Activated CD4-positive, alpha-beta T cell treated with anti-CD3 and anti-CD28 coated beads, Interleukin-2, amount 50 U/mL, for 1 hour (primary cell): Measurements from ENCODE around the gene AIM2.
"Not testable (repeated sequence)": the region's sequence is repeated elsewhere in the genome, so short reads cannot be mapped to it uniquely, and the experiment has no call there.

ENCODE experiments used
- DNase-seq: peaks from one replicate; pipeline ENCODE4 v3.0.0-alpha.2; 2020

AIM2 gene

DNA sequence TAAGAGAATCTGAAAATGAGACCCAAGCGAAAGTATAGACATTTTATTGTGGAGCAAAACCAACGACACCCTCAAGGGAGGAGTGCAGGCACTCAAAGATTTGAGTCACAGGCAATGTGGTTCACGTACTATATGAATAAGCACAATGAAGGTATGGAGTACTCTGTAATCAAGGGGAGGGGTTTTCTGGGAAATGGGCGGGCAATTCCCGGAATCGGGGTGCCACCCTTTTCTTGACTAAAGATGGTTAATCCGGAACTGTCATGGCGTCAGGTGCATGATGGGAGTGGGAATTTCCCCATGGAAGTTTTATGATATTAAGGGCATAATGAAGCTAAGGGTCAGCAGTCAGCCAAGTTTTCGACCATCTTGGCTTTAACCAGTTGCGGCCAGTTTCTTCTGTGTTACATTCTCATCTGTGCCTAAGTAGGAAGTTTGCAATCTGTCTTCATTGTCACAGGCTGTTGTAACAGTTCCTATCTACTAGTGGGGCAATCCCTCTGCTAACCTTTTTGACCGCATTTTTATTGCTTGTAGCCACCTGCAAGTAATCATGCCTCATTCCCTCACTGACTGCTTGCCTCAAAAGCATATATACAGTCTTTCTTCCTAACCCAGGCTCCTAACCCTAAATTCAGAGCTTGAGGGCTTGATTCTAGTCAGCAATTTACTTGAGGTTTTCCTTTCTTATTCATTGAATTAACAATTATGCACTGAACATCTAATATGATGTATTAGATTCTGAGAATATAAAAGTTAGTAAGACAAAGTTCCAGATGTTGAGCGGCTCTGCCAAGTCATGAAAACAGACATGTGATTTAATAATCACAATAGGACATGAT lies 775 bp upstream of the AIM2 start:
- peak; percentile 83 for DNase-seq

DNA sequence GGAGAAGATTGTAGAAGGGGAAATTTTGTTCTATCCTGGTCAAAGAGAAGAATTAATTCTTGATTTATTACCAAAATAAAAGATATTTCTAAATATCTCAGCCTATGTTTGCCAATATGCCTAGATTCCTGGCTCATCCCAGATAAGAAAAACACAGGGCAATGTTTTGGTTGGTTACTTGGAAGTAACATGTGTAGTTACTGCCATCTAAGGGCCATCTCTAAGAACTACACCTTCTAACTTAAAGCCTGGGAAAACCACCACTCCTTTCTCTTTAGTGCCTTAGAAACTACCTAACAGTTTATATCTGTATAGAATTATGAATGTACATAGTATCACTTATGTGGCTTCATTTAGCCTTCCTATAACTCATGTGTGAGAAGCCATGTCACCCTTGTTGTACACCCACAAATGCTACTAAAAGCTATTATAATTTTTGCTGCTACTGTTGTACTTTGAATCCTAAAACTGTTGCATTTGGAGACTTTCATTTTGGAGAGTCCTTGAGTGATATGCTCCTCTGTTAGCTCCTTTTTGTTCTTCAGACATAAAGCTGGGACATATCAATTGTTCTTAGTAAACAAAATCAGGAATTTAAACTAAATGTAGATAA lies 4.5 kb downstream of the AIM2 start:
- DNase-seq = no peak

DNA sequence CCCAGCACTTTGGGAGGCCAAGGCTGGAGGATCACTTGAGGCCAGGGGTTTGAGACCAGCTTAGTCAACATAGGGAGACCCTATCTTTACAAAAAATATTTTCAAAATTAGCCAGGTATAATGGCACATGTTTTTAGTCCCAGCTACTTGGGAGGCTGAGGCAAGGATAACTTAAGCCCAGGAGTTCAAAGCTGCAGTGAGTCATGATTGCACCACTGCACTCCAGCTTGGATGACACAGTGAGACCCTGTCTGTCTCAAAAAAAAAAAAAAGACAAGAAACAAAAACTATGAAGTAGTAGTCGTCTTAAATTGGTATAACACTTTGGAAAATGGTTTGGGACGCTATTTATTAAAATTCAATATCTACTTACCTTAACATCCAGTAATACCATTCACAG lies 7.7 kb downstream of the AIM2 start:
- DNase-seq = no peak

DNA sequence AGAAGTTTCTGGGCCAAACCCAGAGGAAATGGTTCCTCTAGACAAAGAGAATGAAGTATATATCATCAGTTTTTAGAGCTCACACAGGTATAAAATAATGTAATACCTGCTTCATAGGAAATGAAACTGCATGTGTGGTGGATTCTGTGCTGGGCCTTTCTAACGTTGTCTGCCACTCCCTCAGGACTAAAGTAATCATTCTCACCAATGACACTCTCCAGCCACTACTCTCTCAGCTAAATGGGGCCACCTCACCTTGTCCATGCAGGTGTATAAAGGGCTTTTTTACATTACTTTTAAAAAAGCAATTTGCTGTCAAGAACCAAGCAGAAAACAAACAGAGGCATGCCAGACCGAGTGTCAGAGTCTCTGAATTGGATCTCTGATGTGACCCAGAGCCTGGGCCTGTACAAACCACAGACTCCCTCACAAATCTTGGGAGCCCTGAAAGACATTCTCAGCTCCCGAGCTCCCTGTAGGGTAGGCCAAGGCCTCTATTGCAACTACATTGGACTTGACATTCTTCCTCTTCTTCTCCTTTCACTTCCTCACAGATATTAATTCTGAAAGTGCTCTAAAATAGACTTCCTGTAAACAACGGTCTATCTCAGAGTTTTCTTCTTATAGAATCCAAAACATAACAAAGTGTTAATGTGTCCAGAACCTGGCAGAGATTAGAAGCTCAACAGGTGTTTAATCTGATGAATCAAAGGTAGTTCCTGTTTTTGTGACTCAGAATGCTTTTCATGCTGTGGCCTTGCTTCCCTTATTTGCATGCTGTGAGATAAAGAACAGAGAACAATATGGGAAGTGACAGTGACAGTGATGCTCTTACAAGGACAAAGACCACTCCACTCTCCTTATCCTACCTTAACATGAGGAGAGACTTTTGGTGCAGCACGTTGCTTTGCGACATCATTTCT lies 8.6 kb downstream of the AIM2 start:
- DNase-seq = no peak

DNA sequence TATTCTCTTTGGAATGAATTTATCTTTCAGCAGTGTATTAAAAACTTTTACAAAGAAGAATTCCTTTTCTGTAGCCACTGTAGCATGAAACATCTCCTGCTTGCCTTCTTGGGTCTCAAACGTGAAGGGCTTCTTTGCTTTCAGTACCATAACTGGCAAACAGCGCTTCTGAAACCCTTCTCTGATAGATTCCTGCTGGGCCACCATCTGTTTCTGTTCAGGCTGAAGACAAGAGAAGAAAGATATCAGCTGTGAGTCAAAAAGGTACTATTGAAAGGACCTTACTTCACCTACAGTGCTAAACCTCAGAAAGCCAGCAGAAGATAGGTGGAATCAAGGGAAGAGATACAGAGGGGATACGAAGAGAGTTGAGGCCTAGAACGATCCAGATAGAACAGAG lies 10.5 kb downstream of the AIM2 start:
- DNase-seq = no peak

DNA sequence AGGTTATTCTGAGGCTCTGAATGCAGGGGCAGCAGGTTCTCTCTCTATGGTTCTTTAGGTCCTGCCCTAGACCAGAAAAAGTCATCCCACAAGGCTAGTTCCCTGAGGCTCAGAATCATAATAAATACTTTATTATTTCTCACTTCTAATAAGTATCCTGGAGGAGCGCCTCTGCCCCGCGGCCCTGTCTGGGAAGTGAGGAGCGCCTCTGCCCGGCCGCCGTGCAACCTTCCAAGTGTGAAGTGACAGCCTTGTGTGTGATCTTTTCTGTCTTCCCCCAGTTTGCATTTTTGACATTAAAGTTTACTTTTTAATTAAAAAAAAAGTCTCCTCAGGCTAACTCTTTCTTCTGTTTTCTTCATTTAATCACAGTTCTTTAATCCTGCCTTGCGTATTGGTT lies 11.5 kb downstream of the AIM2 start:
- no peak for DNase-seq

DNA sequence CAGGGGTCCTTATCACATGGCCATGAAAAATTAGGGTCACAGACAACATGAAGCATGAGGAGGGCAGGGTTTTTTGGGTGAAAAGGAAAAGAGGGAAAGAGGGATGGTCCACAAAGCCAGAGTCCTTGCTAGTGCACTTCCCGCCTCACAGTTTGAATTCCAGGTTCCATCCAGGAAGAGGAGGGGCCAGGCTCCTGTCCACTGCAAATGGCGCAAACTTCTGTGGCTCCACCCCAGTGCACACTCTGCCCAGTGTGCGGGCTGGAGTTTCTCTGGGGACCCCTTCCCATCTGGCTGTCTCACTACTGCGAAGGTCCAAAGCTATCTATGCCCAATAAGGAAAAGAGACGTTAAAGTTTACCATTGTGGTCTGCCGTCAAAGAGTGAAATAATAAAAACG lies 17.8 kb downstream of the AIM2 start:
- no peak for DNase-seq

DNA sequence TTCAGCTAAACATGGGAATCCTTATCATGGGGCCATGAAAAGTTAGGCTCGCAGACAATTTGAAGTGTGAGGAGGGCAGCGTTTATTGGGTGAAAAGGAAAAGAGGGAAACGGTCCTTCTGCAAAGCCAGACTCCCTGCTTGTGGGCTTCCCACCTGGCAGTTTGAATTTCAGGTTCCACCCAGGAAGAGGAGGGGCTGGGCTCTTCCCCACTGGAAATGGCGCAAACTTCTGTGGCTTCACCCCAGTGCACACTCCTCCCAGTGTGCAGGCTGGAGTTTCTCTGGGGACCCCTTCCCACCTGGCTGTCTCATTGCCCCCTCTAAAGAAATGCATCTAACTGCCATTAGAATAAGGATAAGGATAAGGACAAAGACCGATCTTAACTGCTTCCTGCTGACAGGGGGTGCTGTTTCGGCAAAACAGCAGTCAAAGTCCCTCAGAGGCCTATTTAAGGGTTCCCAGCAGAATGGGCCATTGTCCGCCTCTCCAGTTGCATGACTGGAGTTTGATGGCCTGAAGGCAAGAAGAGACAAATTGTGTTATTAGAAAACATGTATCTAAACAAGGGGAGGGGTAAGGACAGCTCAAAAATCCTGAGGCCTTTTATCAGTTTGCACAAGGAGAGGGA lies 20.4 kb downstream of the AIM2 start:
- DNase-seq = no peak

DNA sequence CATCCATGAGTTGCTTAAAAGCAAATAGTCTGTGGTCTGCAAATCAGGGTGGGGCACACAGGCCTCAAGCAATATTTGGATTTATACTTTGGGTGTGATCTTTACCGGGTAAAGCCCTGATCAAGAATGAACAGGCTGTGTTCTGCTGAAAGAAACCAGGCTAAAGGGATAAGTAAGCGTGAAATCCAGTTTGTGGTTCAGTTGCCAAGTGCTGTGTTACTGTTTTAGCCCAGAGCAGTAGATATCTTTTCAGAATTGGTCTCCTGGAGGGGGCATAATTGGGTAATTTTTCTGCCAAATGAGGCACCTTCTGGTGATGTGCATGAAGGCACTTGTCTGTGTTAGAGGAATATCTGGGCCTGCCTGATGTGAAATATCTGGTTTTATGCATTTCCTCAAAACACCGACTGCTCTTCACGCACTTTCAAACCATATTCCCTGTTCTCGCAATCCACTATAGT lies 21.4 kb downstream of the AIM2 start:
- no peak for DNase-seq

DNA sequence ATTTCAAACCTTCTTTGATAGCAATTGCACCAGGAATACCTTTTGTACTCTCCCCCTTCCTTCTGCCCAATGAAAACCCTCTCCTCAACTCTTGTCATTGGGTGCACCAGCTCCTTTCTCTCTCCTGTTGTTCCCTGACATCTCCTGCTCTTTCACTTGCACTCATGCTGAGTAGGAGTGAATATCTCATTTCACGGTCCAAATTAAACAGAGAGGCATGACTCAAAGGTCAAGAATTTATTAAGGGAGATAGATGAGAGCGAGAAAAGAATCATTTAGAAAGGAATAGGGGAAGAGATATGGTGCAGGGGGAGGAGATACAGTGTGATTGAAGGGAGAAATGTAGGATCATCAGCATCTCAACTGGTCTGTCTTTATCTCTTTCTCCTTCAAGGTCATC lies 22.1 kb downstream of the AIM2 start:
- no peak for DNase-seq

DNA sequence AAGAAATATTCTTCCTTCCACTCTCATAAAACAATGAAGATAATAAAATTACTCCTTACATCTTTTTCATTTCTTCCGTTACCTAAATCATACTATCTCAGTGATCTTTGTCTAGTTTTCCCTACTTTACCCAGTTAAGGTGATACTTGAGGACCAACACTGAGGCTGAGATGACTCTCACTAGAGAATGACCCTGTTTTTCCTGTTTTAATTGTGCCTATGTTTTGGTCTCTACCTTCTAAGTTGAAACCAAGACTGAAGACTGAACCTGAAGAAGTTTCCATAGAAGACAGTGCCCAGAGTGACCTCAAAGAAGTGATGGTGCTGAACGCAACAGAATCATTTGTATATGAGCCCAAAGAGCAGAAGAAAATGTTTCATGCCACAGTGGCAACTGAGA lies 25.1 kb downstream of the AIM2 start:
- no peak for DNase-seq

DNA sequence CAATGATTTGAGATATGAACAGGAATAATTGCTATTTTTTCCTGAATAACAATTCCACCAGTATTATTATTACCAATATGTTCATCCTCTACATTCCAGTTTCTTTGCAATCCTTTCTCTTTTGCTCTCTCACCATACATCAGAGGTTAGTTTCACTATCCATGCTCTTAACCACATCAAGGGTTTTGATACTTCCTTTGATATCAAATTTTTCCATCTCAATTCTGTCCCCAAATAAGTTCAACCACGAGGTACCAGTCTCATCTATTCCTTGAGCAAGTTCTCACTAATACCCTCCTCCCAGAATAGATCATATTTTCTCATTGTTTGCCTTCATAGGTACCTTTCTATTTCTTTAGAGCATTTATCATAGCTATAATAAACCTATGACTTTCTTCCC lies 30.1 kb downstream of the AIM2 start:
- DNase-seq = not testable (repeated sequence)

DNA sequence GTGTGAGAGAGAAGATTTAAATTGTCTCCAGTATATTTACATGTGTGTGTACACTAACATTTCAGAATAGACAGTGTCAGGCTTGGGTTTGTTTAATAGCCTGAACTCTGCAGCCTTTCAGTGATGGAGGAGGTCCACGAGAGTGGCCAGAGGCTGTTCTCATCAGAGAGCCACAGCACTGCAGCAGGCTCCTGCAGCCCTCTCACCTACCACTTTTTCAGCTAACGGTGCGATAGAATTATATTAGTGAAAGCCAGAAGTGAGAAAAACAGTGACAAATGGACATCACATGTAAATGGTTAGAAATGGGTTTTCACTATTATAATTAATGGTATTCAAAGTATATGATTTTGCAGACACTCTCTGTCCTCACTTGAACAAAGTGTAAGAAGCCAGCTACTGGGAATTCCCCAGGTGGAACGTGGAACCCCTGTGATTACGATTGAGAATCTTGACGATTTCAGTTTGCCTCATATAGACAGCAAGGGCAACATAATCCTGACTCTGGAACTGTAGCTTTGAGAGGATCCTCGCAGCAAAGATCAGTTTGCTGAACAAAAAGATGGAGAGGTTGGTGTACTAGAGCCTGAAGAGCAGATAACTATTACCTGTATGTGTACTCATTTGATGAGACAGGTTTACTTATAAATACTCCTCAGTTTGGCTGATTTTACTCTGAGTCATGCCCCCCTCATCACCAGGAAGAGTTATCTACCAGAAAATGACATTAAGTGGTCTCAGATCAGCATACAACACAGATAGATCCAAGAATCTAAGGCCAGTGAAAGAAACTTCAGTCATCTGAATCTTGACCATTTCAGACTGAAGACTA lies 35.5 kb downstream of the AIM2 start:
- DNase-seq = no peak

DNA sequence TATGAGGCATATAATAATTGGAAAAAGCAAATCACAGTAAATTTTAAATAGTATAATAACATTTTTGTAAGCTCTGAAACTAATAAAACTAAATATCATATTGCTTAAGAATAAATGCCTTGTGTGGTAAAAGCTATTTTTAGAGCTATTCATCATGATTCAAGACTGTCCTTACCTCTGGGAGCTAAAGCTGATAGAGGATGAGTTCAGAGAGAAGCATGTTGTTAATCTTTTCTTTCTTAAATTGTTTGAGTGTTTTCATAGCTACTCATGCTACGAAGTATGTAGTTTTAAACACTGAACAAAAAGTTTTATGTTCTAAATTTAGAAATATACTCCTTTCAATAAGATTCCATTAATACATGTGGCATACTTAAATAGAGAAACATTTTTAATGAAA lies 36.4 kb downstream of the AIM2 start:
- DNase-seq = no peak

DNA sequence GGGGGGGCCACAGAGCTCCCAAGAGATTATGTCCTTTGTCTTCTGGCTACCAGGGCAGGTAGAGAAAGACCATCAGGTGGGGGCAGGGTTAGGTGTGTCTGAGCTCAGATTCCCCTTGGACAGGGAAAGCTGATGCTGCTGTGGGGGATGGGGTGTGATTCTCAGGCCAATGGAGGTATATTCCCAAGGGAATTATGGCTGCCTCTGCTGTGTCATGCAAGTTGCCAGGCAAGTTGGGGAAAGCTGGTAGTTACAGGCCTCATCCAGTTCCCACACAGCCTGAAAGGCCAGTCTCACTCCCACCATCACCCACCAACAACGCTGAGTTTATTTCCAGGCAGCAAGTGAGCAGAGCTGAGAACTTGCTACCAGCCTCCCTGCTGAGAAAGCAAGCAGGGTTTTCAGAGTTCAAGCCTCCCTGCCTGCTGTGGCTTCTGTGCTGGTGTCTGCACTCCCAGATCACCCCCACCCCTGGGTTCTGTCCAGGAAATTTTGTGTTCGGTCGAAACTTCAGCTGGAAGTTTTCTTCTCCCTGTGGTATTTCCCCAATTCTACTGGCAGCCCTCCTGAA lies 45.6 kb downstream of the AIM2 start:
- no peak for DNase-seq

DNA sequence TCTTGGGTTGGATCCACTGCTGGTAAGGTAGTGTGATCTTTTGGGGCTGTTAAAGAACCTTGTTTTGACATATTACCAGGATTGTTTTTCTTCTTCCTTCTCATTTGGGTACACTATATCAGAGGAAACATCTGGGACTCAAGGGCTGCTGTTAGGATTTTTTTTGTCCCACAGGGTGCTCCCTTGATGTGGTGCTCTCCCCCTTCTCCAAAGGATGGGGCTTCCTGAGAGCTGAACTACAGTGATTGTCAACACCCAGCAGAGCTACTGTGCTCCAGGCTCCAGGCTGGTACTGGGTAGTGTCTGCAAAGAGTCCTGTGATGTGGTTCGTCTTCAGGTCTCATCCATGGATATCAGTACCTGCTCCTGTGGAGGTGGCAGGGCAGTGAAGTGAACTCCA lies 46.3 kb downstream of the AIM2 start:
- DNase-seq = no peak

DNA sequence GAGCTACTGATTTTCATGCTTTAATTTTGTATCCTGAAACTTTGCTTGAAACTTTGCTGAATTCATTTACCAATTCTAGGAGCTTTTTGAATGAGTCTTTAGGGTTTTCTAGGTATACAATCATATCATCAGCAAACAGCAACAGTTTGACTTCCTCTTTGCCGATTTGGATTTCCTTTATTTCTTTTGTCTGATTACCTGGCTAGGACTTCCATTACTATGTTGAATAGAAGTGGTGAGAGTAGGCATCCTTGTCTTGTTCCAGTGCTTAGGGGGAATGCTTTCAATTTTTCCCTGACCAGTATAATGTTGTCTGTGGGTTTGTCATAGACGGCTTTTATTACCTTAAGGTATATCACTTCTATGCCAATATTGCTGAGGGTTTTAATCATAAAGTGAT lies 49.7 kb downstream of the AIM2 start:
- DNase-seq = not testable (repeated sequence)

DNA sequence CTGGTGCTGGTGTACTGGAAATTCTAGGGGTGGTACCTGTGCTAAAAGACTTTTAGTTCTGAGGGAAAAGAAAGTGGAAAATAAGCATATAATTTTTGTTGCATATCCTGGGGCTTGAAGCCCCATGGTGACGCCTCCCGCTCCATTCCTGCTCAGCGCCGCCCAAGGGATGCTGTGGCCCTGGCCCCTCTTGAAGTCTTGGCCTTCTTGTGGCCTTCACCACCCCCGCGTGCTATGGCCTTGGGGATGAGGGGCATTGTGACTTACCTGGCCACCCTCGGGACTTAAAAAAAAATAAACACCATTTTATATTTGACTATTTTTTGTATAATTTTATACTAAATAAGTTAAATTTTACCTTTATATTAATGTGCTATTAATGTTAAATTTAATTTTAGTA lies 51.5 kb downstream of the AIM2 start:
- no peak for DNase-seq

DNA sequence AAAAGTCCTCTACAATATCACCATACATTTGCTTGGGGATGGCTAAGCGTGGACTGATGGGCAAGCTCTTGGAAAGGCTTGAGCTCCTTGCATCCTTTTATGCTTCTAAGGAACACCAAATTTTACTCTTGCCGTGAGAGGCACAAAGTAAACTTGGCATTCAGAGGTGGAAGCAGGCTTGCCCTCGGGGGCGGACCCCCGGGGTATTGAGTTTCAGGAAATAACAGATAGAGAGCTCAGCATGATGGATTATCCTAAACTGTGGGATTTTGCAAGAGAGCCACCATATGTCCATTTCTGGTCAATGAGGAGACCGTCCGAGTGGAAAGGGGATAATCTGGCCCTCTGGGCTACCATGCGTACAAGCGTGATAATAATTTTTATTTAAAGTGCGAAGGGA lies 52.8 kb downstream of the AIM2 start:
- DNase-seq = no peak

DNA sequence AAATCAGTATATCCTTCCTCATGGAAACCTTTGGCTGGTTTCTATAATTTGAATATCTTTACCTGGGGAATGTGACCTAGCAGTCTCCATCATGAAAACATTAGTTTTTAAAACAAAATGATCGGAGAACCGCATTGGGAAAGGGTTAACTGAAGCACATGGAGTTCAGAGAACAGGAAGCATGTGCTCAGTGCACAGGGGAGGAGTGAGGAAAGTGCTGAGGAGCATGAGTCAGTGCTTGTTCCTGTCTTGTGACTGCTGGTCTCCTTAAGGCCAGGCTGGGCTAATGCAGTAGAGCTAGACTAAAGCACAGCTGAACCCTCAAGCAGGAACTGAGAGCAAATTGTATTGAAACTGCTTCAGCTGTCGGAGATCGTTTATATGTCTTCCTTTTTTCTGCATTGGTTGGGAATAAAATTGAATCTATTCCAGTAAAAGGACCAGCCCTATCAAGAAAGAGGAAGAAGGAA lies 61.1 kb downstream of the AIM2 start:
- peak; percentile 55 for DNase-seq

DNA sequence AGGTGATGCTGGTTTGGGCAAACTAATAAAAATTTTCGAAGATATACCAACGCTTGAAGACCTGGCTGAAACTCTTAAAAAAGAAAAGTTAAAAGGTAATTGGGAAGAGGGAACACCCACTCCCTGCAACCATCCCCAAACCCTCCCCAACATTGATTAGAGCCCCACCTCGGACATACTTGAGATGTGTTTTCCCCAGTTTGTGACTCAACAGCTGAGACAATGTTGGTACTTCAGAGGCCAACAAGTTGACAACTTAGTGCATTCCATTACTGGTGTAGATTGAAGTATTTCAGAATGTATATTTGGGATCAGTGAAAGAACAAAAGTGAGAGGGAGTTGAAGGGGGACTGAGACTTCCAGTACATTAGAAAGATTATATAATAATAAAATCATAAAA lies 61.7 kb downstream of the AIM2 start:
- no peak for DNase-seq
